A549 (cell line): Measurements from ENCODE around the gene AIG1. TPM values are rescaled to one million over a fixed set of nuclear protein-coding genes. Genes with fewer than 3 reads are reported as not detected.
A peak's percentile ranks its signal among the peaks of the same experiment; 100 is the strongest.
"Not testable (repeated sequence)": the region's sequence is repeated elsewhere in the genome, so short reads cannot be mapped to it uniquely, and the experiment has no call there.

Source experiments
- ATAC-seq, 2 experiments: fragments of 200-7000 bp in 1 of 2; fragments of >200 bp in 1 of 2; cut with Nextera tagmentation in 1 of 2; cut with Tn5 transposase in 1 of 2; 3 replicates each; pipeline versions ENCODE4 v1.8.0 to v1.9.1; 2018 to 2020; ENCODE audit warnings: mild to moderate bottlenecking in 1 of 2, moderate library complexity in 1 of 2
- CTCF ChIA-PET: fragments of 300-600 bp; sonication (Branson Sonifier 250); formaldehyde crosslinking; extraction: SDS; loops from one replicate; lab custom pipeline; 2021; ENCODE audit warnings: antibody characterized with exemption, inconsistent platforms; lab: Yijun Ruan, JAX
- POLR2A ChIA-PET: fragments of 350-600 bp; formaldehyde crosslinking; extraction: SDS; loops from one replicate; lab custom pipeline; 2021; ENCODE audit warnings: antibody characterized with exemption, inconsistent platforms; lab: Yijun Ruan, JAX
- DNase-seq, 2 experiments: peaks; one replicate each; pipeline versions ENCODE4 v3.0.0 to v3.0.0-alpha.2; 2011 to 2016; ENCODE audit warnings: low read depth in 1 of 2, low spot score in 1 of 2
- FAIRE-seq: peaks from 2 replicates; lab custom pipeline; 2011; peaks lifted over from hg19 to GRCh38; lab: Jason Lieb, UNC
- H3K27ac ChIP-seq, 2 experiments: fragments of >200 bp; sonication (Bioruptor Twin); formaldehyde crosslinking; 3 replicates each; pipeline ENCODE4 v1.5.1; 2016 to 2017
- H3K4me1 ChIP-seq: fragments of >200 bp; sonication (Bioruptor Twin); formaldehyde crosslinking; 3 replicates; pipeline ENCODE4 v1.6.1; 2016
- H3K4me2 ChIP-seq: fragments of >200 bp; sonication (Bioruptor Twin); formaldehyde crosslinking; 3 replicates; pipeline ENCODE4 v1.6.1; 2016
- H3K4me3 ChIP-seq: fragments of >200 bp; sonication (Bioruptor Twin); formaldehyde crosslinking; 3 replicates; pipeline ENCODE4 v1.5.1; 2016
- H3K9me3 ChIP-seq: fragments of >200 bp; sonication (Bioruptor Twin); formaldehyde crosslinking; 3 replicates; pipeline ENCODE4 v1.6.1; 2016
- CBX2 ChIP-seq: fragments of 200-600 bp; sonication (generic); IDR thresholded peaks from 2 replicates; pipeline ENCODE4 v1.6.1; 2016; ENCODE audit warnings: low read depth, mild to moderate bottlenecking, borderline replicate concordance
- CBX8 ChIP-seq: fragments of 200-600 bp; sonication (generic); IDR thresholded peaks from 2 replicates; pipeline ENCODE4 v1.6.1; 2016
- CTCF ChIP-seq: fragments of >200 bp; sonication (Bioruptor Twin); formaldehyde crosslinking; IDR thresholded peaks from 3 replicates; pipeline ENCODE4 v1.5.1; 2016
- EHF ChIP-seq: fragments of 250-450 bp; sonication (Bioruptor Pico); IDR thresholded peaks from 2 replicates; pipeline ENCODE4 v1.5.0; 2020; ENCODE audit warnings: mild to moderate bottlenecking
- EHMT2 ChIP-seq: fragments of 200-600 bp; sonication (generic); IDR thresholded peaks from 2 replicates; pipeline ENCODE4 v1.6.1; 2016; ENCODE audit warnings: antibody characterized with exemption, low read depth, mild to moderate bottlenecking, moderate library complexity
- FOSL2 ChIP-seq, 2 experiments: fragments of 450-650 bp in 1 of 2; fragments of >200 bp in 1 of 2; sonication (Bioruptor Twin) in 1 of 2; formaldehyde crosslinking; IDR thresholded peaks; 2 replicates each; pipeline versions ENCODE4 v1.5.0 to v1.6.1; 2016 to 2020; ENCODE audit warnings: mild to moderate bottlenecking in 1 of 2, moderate library complexity in 1 of 2
- FOXS1 ChIP-seq: fragments of 250-450 bp; sonication (Bioruptor Pico); IDR thresholded peaks from 2 replicates; pipeline ENCODE4 v1.5.0; 2020; ENCODE audit warnings: mild to moderate bottlenecking, moderate library complexity
- GATA3 ChIP-seq: IDR thresholded peaks from 2 replicates; pipeline ENCODE4 v1.6.1; 2012; ENCODE audit warnings: borderline replicate concordance
- HEYL ChIP-seq: fragments of 250-450 bp; sonication (Bioruptor Pico); IDR thresholded peaks from 2 replicates; pipeline ENCODE4 v1.8.0; 2021; ENCODE audit warnings: mild to moderate bottlenecking, moderate library complexity
- HOXA7 ChIP-seq: fragments of 250-450 bp; sonication (Bioruptor Pico); IDR thresholded peaks from 2 replicates; pipeline ENCODE4 v1.5.0; 2020; ENCODE audit warnings: mild to moderate bottlenecking, moderate library complexity
- HOXB13 ChIP-seq: fragments of 250-450 bp; sonication (Bioruptor Pico); IDR thresholded peaks from 2 replicates; pipeline ENCODE4 v1.5.0; 2020; ENCODE audit warnings: low read depth, mild to moderate bottlenecking, moderate library complexity
- KDM1A ChIP-seq: fragments of 200-600 bp; sonication (generic); IDR thresholded peaks from 2 replicates; pipeline ENCODE4 v1.6.1; 2016; ENCODE audit warnings: low read depth, mild to moderate bottlenecking
- KDM5A ChIP-seq: fragments of 200-600 bp; sonication (generic); IDR thresholded peaks from 2 replicates; pipeline ENCODE4 v1.6.1; 2016; ENCODE audit warnings: antibody characterized with exemption, mild to moderate bottlenecking
- MAFK ChIP-seq: fragments of 450-650 bp; IDR thresholded peaks from 2 replicates; pipeline ENCODE4 v1.6.1; 2014; ENCODE audit not compliant: partially characterized antibody
- MAZ ChIP-seq: fragments of 150-350 bp; IDR thresholded peaks from 2 replicates; pipeline ENCODE4 v1.6.1; 2014; ENCODE audit warnings: antibody characterized with exemption, low read depth, low read length, borderline replicate concordance
- NFE2L2 ChIP-seq: fragments of 150-350 bp; conservative IDR thresholded peaks from 2 replicates; pipeline ENCODE4 v1.6.1; 2014; ENCODE audit warnings: low read length
- PHF8 ChIP-seq: fragments of 200-600 bp; sonication (generic); IDR thresholded peaks from 2 replicates; pipeline ENCODE4 v1.6.1; 2016; ENCODE audit warnings: low read depth, mild to moderate bottlenecking, antibody characterized with exemption, moderate library complexity, borderline replicate concordance
- POLR2A ChIP-seq: IDR thresholded peaks from 2 replicates; pipeline ENCODE4 v1.6.1; 2012; ENCODE audit warnings: mild to moderate bottlenecking, low read length
- TP53 ChIP-seq: fragments of 250-450 bp; sonication (Bioruptor Pico); IDR thresholded peaks from 2 replicates; pipeline ENCODE4 v1.5.0; 2021; ENCODE audit warnings: mild to moderate bottlenecking, moderate library complexity
- WGBS: methylation state at CpG from one replicate; pipeline ENCODE4 v1.1.6; 2017; ENCODE audit errors: missing lambda C conversion rate; 5-methylcytosine and 5-hydroxymethylcytosine counted together
- polyA plus RNA-seq, 4 experiments: library from polyadenylated mRNA; depleted of rRNA in 3 of 4; stranded (reverse); fragments of >200 nt; fragmentation: RNase III in 1 of 4; extraction: RNeasy Plus Mini Kit Qiagen cat#74134 plus additional on column Dnase treatment in 1 of 4; gene quantifications; 2 replicates in 3 of 4; 3 replicates in 1 of 4; pipeline ENCODE4 v1.2.3, GENCODE V29; 2011 to 2017
- TF ChIP-seq, protein P1 (sequence below): fragments of 250-450 bp; sonication (Bioruptor Pico); IDR thresholded peaks from 2 replicates; pipeline ENCODE4 v1.5.0; 2020; ENCODE audit warnings: low read depth, mild to moderate bottlenecking, moderate library complexity

Gene AIG1
- polyA plus RNA-seq, 2 of the 4 experiments (the other 2 are of a cell fraction): 29.5 to 38.3 TPM

DNA sequence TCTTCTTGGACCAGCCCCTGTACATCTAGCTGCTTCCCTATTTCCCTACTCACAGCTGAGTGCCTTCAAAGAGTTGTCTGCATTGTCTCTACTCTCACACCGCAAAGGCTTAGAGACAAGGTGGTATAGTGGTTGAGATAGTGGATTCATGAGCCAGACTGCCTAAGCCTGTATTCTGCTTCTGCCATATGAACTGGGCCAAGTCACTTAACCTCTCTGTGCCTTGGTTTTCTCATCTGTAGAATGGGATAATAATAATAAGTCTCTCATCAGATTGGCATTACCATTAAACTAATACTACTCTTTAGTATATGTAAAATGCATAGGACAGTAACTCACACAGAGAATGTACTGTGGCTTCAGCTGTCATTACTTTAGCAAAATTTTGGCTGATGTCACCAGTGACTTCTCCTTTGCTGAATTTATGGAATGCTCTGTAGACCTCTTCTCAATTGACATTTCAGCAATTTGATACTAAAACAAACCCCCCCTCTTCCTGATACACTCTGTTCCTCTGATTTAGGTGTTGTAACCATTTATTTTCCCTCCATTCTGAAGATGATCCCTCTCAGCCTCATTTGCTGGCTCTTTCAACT lies 233.7 kb downstream of the AIG1 start (continued):
- no peak for TF ChIP-seq TP53

DNA sequence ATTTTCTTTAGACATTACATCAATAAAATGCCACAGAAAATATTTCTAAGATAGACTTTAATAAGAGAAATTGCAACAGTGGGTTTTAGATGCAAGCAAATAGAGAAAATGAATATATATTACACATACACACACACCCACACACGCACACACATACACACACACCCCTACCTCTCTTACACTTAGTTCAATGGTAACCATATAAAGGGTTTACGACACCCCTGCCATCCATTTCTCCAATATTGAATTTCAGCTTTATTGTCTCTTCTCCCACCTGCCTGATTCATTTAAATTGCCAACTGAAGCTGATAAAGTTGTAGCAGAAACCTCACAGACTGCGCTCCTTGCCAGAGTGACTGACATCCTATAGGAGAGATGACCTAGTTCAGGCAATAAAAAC lies 235.2 kb downstream of the AIG1 start:
- no peak for FAIRE-seq
- no peak overlapping the region for H3K4me2 ChIP-seq
- POLR2A ChIA-PET: no interaction called here
- TF ChIP-seq FOSL2 (IDR thresholded peaks at IDR 0.05): no peak
- no peak for TF ChIP-seq FOSL2 (CRISPR knock-in tag; IDR thresholded peaks at IDR 0.05)
- TF ChIP-seq GATA3: no peak
- no peak for TF ChIP-seq HOXB13 (CRISPR knock-in tag)
- TF ChIP-seq, all 56 proteins: peak for 0
- WGBS: 69% methylated on average over 3 of the region's 3 CpGs
- DNase-seq (no peak), ATAC-seq (no peak)
- Histone ChIP-seq H3K9me3 (no peaks in the 10 kb centered on the region), H3K4me3 (no peak overlapping the region), H3K27ac (no peak overlapping the region), H3K4me1 (no peaks in the 10 kb centered on the region)
- CTCF ChIA-PET: no interaction called here

DNA sequence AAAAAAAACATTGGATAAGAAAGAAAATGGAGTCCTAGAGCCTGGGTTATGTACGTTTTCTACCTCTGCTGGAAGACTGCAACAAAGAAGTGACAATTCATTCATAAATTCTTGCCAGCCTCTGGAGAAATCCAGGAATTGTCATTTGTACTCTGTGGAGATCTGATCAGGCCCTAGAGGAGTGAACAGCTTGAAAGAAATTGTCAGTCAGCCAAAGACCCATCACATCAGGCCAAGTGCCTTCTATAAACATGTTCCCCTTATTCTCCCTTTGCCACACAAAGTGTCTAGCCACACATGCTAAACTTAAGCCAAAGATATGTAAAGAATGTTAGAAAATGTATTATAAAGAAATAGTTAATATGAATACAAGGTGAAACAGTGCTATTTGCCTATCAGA lies 237.4 kb downstream of the AIG1 start:
- Histone ChIP-seq H3K27ac (no peak overlapping the region), H3K4me1 (no peaks in the 10 kb centered on the region), H3K4me2 (no peak overlapping the region), H3K4me3 (no peak overlapping the region), H3K9me3 (no peaks in the 10 kb centered on the region)
- POLR2A ChIA-PET: no interaction called here
- ATAC-seq (no peak), FAIRE-seq (no peak)
- WGBS: 61% methylated on average over 1 of the region's 1 CpG
- TF ChIP-seq HEYL (CRISPR knock-in tag) (no peak), NFE2L2 (no peak), POLR2A (no peak), PHF8 (no peak), CBX8 (no peak), GATA3 (no peak), KDM5A (no peak)
- TF ChIP-seq, protein P1, sequence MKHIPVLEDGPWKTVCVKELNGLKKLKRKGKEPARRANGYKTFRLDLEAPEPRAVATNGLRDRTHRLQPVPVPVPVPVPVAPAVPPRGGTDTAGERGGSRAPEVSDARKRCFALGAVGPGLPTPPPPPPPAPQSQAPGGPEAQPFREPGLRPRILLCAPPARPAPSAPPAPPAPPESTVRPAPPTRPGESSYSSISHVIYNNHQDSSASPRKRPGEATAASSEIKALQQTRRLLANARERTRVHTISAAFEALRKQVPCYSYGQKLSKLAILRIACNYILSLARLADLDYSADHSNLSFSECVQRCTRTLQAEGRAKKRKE (CRISPR knock-in tag): no peak
- TF ChIP-seq, all 56 proteins: peak for 0
- CTCF ChIA-PET: no interaction called here
- no peak for DNase-seq

DNA sequence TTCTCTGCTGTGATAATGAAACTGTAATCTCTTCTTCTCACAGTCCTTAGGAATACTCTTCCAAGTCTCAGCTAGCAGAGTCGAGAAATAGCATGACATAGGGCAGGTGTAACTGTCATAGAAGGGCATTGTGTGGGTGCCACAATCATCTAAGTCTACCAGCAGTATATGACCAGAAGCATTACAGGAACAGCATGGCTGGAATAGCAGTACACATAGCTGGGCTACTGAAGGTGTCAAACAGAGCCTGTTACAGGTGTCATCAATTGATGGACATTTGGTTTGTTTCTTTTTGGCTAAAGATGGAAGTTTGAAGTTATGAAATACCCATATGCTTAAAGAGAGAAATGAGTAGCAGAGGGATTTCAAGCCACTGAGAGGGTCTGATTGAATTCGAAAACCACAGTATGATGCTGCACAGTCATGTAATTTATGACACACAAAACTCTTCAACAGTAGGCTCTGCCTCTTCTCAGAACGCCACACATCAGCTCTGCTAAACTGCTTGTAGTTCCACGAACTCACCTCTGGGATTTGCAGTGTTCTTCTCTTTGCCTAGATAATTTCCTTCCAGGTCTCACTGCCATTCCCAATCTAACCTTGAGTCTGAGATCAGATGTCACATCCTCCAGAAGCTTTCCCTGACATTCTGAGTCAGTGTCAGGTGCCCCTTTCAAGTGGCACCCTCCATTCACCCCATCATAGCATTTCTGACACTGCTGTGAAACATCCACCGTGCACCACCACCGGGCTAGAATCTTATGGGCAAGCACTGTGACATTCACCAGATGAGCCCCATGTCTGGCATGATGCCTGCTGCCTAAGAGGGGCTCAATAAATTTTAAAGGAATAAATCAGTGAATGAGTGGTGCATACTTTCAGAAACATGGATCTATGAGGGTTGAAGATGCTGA lies 238.8 kb downstream of the AIG1 start:
- CTCF ChIA-PET: interaction anchor here (0.6 kb wide), 1 partner anchor 331 kb away, joined by 3 read pairs; no protein-coding TSS in a partner anchor
- Histone ChIP-seq H3K27ac (no peak overlapping the region), H3K4me1 (no peaks in the 10 kb centered on the region), H3K4me3 (no peak overlapping the region), H3K4me2 (no peak overlapping the region), H3K9me3 (no peaks in the 10 kb centered on the region)
- 32% methylated on average over 5 of the region's 6 CpGs for WGBS
- POLR2A ChIA-PET: no interaction called here
- ATAC-seq (peak in 1 of 2 experiments; percentile 52; a peak in 2 of 6 replicates), DNase-seq (no peak), FAIRE-seq (no peak)
- TF ChIP-seq EHF (CRISPR knock-in tag): no peak
- no peak for TF ChIP-seq EHMT2
- TF ChIP-seq POLR2A: no peak
- no peak for TF ChIP-seq MAZ
- no peak for TF ChIP-seq HOXA7
- TF ChIP-seq FOXS1: no peak

GRCh38 chr6:143301188-143301587 lies 240.5 kb downstream of the AIG1 start:
- POLR2A ChIA-PET: no interaction called here
- 56% methylated on average over 4 of the region's 4 CpGs for WGBS
- Histone ChIP-seq H3K4me1 (no peaks in the 10 kb centered on the region), H3K4me2 (no peak overlapping the region), H3K9me3 (no peaks in the 10 kb centered on the region), H3K27ac (no peak overlapping the region), H3K4me3 (no peak overlapping the region)
- ATAC-seq (no peak), FAIRE-seq (no peak), DNase-seq (no peak)
- TF ChIP-seq KDM1A: no peak
- no peak for TF ChIP-seq CBX2
- TF ChIP-seq CTCF: no peak
- TF ChIP-seq MAFK: no peak
- CTCF ChIA-PET: no interaction called here

DNA sequence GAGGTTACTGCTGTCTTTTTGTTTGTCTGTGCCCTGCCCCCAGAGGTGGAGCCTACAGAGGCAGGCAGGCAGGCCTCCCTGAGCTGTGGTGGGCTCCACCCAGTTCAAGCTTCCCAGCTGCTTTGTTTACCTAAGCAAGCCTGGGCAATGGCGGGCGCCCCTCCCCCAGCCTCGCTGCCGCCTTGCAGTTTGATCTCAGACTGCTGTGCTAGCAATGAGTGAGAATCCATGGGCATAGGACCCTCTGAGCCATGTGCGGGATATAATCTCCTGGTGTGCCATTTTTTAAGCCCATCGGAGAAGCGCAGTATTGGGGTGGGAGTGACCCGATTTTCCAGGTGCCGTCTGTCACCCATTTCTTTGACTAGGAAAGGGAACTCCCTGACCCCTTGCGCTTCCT lies 247.1 kb downstream of the AIG1 start:
- CTCF ChIA-PET, H3K4me1 ChIP-seq, H3K4me3 ChIP-seq, POLR2A ChIA-PET, H3K27ac ChIP-seq, H3K4me2 ChIP-seq, ATAC-seq, DNase-seq, FAIRE-seq, H3K9me3 ChIP-seq: not testable (repeated sequence)
- WGBS: 82% methylated on average over 10 of the region's 10 CpGs
